ENCODE results near the gene FERD3L. TPM values are rescaled to one million over a fixed set of nuclear protein-coding genes. Genes with fewer than 3 reads are reported as not detected.

The FERD3L gene
- total and polyA plus RNA-seq, 3 donors from 2014 or later: not detected

- peak; percentile 42 for DNase-seq
- WGBS, 2 donors: 1 to 2% methylated on average over 44 to 48 of the region's 48 CpGs
- Histone ChIP-seq H3K36me3 (ENCODE audit: low read depth, missing control alignments) (no peaks in the 10 kb centered on the region), H3K27me3 (no peaks in the 10 kb centered on the region), H3K9me3 (no peaks in the 10 kb centered on the region), H3K4me3 (peak overlapping the region in 1 of 2 donors; percentile 40), H3K4me1 (peaks cover 7% of the 10 kb centered on the region), H3K27ac (no peak overlapping the region)
- TF ChIP-seq POLR2A (IDR thresholded peaks at IDR 0.05): no peak
- TF ChIP-seq CTCF (IDR thresholded peaks at IDR 0.05): no peak
- intact Hi-C loops (cut with DNase I; ENCODE audit: low total_unique reads): no loop called here
Observed at GRCh38 chr7:19107356-19108146, 37.7 kb downstream of the FERD3L start.

GRCh38 chr7:19107081-19107355 lies 38.2 kb downstream of the FERD3L start:
- Histone ChIP-seq H3K9me3 (no peaks in the 10 kb centered on the region), H3K36me3 (ENCODE audit: low read depth, missing control alignments) (no peaks in the 10 kb centered on the region), H3K4me1 (peaks cover 7% of the 10 kb centered on the region), H3K27ac (no peak overlapping the region), H3K4me3 (peak overlapping the region in 1 of 2 donors; percentile 40), H3K27me3 (no peaks in the 10 kb centered on the region)
- TF ChIP-seq CTCF (IDR thresholded peaks at IDR 0.05): no peak
- no peak for TF ChIP-seq POLR2A (IDR thresholded peaks at IDR 0.05)
- intact Hi-C loops (cut with DNase I; ENCODE audit: low total_unique reads): no loop called here
- 1 to 4% methylated on average over 6 of the region's 6 CpGs for WGBS, 2 donors
- DNase-seq: no peak

DNA sequence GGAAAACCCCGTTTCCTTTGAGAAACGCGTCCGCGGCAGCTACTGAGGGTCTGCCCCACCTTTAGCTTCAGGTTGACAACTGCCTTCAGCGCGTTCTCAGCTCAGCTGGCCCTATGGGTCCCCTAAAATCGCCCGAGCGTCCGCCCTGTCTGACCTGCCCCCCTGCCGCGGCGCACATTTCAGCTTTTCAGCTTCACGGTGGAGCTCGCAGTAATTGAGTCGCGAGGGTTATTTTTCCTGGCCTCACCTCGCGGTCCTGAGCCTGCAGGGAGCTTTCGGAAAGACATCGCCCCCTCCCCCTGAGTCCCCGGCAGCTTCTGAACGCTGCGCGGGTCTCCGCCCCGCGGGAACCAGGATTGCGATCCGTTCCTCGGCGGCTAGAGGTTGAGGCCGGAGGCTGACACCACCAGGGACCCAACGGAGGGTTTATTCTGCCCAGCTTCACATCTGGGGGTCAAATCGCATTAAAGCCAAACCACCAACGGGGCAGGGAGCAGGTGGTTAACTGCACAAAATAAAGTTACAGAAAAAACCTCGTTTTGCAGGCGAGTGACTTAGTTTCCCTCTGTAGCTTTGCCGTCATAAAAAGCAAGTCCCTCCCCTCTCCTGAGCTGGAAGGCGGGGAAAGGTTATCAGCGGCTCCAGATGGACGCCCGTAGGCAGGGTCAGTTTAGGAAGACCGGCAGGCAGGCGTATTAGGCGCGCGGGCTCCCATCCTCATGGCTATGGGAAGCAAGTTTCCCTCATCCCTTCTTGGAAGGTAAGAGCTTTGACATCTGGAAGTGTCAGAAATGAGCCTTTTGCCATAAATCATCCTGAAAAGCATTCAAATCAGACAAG lies 38.8 kb downstream of the FERD3L start:
- H3K36me3 ChIP-seq (ENCODE audit: low read depth, missing control alignments): no peaks in the 10 kb centered on the region
- H3K27ac ChIP-seq: no peak overlapping the region
- no peaks in the 10 kb centered on the region for H3K9me3 ChIP-seq
- intact Hi-C loops (cut with DNase I; ENCODE audit: low total_unique reads): no loop called here
- WGBS, 2 donors: 3 to 5% methylated on average over 40 to 49 of the region's 49 CpGs
- no peaks in the 10 kb centered on the region for H3K27me3 ChIP-seq
- DNase-seq: no peak
- H3K4me1 ChIP-seq: peaks cover 7% of the 10 kb centered on the region
- TF ChIP-seq POLR2A (IDR thresholded peaks at IDR 0.05) (no peak), CTCF (IDR thresholded peaks at IDR 0.05) (no peak)
- H3K4me3 ChIP-seq: peak overlapping the region in 1 of 2 donors; percentile 1

- Histone ChIP-seq H3K27ac (no peak overlapping the region), H3K36me3 (ENCODE audit: low read depth, missing control alignments) (no peaks in the 10 kb centered on the region), H3K27me3 (no peaks in the 10 kb centered on the region), H3K4me1 (peaks cover 7% of the 10 kb centered on the region), H3K4me3 (no peak overlapping the region), H3K9me3 (no peaks in the 10 kb centered on the region)
- WGBS, 2 donors: 39 to 44% methylated on average over 4 of the region's 4 CpGs
- no peak for DNase-seq
- intact Hi-C loops (cut with DNase I; ENCODE audit: low total_unique reads): no loop called here
- TF ChIP-seq CTCF (IDR thresholded peaks at IDR 0.05) (no peak), POLR2A (IDR thresholded peaks at IDR 0.05) (no peak)
Observed at GRCh38 chr7:19105546-19105945, 39.7 kb downstream of the FERD3L start.
